ENCODE data around the gene TJP2. TPM values are rescaled to one million over a fixed set of nuclear protein-coding genes. Genes with fewer than 3 reads are reported as not detected.

Gene TJP2
- 58.9 and 73.7 TPM in 2 replicates for total RNA-seq (2014; rRNA removed; shearing (Covaris generic))

DNA sequence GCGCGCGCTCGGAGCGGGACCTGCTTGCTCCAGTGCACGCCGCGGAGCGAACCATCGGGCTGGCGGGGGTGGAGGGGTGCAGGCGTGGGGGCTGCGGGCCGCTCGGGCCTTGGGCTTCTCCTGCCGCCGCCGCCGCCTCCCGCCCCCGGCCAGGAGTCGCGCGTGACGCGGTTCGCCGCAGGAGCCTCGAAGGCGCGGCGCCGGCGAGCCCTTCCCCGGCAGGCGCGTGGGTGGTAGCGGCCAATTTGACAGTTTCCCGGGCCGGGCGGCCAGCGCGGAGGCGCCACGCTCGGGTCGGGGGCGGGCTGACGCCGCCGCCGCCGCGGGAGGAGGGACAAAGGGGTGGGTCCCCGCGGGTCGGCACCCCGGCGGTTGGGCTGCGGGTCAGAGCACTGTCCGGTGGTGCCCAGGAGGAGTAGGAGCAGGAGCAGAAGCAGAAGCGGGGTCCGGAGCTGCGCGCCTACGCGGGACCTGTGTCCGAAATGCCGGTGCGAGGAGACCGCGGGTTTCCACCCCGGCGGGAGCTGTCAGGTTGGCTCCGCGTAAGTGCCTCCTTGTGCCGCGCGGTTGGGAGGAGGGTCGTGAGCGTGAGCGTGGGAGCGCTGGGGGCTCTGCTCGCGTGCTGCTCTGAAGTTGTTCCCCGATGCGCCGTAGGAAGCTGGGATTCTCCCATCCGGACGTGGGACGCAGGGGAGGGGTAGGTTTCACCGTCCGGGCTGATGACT is at the start of gene TJP2:
Gene TJP2, plus strand, starts transcription at position 387 of the 725 bp plus-strand sequence. Its CDS starts 96 bp downstream, at position 483.
- DNase-seq (ENCODE audit: low read depth) = peak; percentile 80

DNA sequence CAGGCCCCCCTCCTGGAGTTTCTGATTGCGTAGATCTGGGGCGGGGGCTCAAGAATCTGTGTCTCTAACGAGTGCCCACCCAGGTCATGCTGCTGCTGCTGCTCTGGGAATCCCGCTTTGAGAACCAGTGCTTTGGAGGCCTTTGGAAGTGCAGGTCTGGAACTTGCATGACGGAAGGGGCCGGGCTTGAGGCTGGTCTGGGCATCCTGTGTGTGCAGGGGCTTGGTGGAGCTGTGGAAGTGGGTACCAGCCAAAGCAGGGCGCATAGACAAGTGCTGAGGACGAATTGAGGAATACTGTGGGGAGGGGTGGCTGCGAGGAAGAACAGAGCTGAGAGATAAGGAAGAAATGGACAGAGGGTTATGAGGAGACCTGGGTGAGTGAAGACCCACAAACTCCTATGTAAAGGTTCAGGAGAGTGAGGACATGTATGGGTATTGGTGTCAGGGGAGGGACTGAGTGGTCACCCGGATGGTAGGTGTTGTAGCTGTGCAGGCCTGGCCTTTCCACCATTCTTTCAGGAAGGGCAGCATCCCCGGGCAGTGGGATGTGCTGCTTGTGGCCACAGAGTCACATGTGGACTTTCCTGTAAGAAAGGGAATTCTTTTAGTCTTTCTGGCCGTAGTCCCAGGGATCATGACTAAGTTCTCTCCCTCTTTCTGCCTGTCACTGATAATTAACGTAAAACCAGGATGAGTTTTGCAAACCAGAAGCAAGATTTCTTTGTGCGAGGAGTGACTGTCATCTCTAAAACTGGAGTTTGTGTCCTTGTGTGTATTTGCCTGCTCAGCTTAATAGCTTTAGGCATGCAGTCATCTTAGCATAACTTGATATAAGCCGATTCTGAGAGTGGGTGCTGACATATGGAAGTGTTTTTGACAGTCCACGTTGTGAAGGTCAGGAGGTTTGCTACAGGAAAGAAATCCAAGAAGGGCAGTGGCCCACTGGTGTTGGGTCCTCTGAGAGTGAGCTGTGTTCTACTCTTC is 43.3 kb upstream of the TJP2 start:
- DNase-seq (ENCODE audit: low read depth) = peak; percentile 93

DNA sequence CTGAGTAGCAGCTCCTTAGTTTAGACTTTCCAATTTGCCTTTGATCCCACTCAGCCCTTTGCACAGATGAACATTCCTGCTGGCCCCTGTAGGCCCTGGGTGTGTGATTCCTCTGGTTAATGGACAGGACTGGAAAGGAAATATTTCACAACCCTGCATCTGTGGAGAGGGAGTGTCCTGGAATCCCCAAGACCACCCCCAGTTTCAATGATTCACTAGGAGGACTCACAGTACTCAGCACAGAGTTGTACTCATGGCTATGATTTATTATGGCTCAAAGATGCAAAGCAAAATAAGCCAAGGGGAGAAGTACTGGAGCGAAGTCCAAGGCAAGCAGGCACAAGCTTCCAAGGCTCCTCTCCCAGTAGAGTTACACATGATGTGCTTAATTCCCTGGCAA is 42.4 kb upstream of the TJP2 start:
- peak; percentile 80 for DNase-seq (ENCODE audit: low read depth)

- DNase-seq (ENCODE audit: low read depth) = no peak
These were observed 41.7 kb upstream of the TJP2 start for GRCh38 chr9:69132361-69132760.

- no peak for DNase-seq (ENCODE audit: low read depth)
These were observed 39.7 kb upstream of the TJP2 start for GRCh38 chr9:69134412-69134811.

DNA sequence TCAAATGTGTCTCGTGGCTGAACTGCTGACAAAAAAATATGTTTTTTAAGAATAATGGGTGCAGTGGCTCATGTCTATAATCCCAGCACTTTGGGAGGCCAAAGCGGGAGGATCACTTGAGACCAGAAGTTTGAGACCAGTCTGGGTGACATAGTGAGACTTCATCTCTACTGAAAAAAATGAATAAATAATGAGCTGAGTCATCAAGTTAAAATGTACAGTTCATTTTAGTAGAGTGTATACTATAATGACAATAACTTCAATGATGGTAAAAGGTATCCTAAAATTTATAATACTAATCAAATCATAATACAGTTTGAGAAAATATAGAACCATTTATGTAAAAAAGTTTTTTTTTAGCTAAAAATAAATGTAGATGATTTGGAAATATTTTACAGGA is 37.9 kb upstream of the TJP2 start:
- DNase-seq (ENCODE audit: low read depth) = no peak

GRCh38 chr9:69136779-69137178 is 37.3 kb upstream of the TJP2 start:
- no peak for DNase-seq (ENCODE audit: low read depth)

GRCh38 chr9:69137311-69137710 is 36.8 kb upstream of the TJP2 start:
- no peak for DNase-seq (ENCODE audit: low read depth)

DNA sequence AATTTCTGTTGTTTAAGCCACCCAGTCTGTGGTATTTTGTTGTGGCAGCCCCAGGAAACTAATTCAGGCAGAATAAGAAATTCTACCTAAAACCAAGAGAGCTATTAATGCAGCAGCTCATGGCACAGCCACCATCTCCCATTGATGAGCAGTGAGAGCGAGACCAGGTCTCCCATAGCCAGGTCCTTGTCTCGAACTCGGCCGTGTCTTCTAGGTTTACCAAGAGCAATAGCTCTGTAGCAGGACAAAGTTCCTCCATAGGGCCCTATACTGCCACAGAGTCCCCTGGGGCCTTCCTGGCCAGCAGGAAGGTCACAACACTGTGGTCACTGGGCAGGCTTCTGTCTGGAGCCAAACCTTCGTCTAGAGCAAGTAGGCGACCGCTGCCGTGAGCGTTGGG is 34.5 kb upstream of the TJP2 start:
- no peak for DNase-seq (ENCODE audit: low read depth)

- no peak for DNase-seq (ENCODE audit: low read depth)
These were observed 33.8 kb upstream of the TJP2 start for GRCh38 chr9:69140123-69140735.

DNA sequence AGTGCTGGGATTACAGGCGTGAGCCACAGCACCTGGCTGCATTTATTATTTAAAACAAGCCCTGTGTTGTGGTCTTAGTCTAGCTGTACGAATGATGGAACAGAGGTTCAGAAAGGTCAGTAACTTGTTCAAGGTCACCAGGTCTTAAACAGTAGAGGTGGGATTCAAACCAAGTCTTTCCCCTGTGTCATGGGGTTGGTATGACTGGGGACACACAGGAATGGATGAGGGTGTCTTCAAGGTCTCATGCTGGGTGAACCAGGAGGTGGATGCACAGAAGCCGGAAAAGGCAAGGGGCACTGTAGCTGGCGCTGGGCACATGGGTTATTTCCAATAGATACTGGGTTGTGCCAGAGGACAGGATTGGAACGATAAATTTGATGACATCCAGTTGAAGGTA is 32.2 kb upstream of the TJP2 start:
- DNase-seq (ENCODE audit: low read depth) = no peak

DNA sequence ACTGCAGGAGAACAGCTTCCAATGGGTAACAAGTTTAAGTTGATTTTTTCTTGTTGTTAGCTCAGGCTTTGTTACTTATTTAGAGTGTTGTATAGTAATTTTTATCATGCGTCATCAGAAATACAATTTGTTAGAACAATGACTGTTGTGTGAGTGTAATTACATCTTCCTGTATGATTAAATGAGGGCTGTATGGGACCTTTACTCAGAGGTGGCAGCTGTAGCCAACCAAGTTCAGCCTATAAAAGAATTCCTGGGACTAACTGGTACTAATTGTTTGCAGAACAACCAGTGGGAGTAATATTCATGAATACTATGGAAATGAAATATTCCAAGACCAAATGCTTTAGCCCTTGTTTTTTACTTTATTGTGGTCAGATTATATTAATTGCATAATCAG is 30.8 kb upstream of the TJP2 start:
- no peak for DNase-seq (ENCODE audit: low read depth)

DNA sequence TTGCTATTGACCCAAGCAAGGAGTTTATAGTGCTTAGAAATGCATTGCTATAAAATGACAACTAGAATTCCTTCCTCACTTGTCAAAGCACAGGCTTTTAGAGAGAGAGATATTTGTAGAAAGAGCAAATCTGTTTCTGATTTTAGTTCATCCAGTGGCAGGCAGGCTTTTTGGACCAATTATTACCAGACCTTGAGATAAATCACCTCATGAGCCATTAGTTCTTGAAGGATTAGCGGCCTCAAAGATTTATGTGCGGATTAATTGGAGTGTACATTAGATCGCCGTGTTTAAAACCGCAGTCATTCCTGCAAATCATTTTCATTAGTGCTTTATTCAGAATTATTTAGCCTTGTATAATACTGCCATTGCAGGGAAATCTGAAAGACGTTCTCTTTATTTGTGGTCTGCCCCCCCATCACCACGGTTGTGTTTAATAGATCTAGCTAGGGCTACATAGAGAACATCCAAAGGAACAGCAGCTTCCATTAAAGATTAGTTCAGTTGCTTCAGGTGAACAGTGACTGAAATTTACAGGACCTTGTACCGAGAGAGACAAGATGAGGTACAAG is 28.8 kb upstream of the TJP2 start:
- no peak for DNase-seq (ENCODE audit: low read depth)

- DNase-seq (ENCODE audit: low read depth) = no peak
These were observed 26.8 kb upstream of the TJP2 start for GRCh38 chr9:69147041-69147834.

DNA sequence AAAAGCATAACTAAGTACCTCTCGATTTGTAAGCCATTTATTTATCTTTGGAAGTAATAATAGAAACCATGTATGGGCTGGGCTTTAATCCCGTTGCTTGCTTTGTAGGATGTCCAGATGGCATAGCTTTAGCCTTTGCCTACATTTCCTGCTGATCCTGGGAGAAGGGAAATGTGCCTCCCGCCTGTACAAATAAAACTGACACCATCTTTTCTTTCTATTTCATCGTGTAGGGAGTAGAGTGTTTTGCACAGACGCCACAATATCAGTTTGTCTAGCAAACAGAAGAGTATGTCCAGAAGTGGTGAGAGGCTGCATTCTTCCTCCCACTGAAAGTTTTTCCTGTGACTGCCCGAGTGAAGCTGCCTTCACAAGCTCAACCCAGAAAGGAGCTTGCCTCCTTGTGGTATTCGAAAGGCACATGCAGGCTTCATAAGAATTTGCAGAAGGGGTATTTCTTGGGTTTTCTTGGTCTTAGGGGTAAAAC is 24.7 kb upstream of the TJP2 start:
- no peak for DNase-seq (ENCODE audit: low read depth)

DNA sequence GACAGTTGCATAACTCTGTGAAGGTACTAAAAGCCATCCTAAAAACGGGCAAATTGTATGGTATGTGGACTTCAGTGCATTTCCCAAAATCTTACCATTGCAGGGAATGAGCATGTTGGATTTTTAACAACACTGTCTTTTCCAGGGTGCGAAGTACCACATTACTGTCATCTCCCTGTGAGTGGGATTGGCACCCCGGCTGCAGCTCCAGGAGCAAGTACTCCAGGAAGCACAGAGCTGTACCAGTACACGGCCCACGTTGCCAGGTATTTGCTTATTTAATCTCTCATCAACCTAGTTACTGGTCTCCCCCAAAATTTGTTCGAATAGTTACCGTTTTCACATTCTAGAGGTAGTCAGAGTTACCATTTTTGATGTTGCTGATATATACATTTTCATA is 22.6 kb upstream of the TJP2 start:
- no peak for DNase-seq (ENCODE audit: low read depth)

- no peak for DNase-seq (ENCODE audit: low read depth)
These were observed 20.2 kb upstream of the TJP2 start for GRCh38 chr9:69153707-69154521.

DNA sequence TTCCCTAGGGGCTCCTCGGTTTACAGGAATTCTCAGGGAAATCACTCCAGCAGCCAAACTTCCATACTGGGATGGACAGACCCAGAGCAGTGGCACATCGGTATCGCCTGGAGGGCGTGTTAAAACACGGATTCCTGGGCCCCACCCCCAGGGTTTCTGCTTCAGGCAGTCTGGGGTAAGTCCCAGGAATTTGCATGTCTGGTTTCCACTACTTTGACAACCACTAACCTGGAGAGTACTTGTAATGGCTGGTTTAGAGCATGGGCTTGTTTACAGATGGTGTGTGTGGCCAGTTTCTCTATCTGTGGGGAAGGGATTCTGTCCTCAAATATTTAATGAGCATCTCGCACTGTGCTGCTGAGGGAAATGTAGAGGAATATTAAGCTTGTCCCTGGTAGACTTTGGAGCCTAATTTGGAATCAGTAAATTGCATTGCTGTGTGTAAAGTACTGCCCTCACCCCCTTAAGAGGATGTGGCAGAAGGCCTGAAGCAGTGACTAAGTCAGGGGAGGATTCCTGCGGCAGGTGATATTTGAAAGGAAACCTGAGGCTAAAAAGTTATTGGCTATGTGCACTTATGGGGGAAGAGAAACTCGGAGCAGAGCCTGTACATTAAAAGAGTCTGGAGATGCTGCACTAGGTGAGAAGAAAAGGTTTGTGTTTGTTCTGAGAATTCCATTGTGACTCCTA is 18.6 kb upstream of the TJP2 start:
- peak; percentile 67 for DNase-seq (ENCODE audit: low read depth)

DNA sequence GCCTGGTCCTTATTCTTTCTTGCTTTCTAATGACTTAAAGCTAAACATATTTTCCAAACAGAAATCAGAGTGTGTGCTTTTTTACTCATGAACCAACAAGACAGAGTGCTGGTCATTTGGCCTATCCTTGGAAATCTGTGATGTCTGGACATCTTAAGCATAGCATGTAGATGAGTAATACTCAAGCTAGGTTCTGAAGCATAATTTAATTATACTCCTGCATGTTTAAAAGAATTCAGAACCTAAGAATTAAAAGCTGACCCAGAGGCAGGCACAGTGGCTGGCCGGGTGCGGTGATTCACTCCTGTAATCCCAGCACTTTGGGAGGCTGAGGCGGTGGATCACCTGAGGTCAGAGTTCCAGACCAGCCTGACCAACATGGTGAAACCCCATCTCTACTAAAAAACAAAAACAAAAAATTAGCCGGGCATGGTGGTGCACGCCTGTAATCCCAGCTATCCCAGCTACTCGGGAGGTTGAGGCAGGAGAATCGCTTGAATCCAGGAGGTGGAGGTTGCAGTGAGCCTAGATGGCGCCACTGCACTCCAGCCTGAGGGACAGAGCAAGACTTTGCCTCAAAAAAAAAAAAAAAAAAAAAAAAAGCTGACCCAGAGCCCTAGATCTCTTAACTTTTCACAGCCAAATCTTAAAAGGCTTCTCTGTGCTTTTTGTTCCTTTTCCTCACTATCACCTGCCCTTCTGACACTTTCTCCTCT is 16.2 kb upstream of the TJP2 start:
- DNase-seq (ENCODE audit: low read depth) = peak; percentile 91
